ENCODE results near the gene SASS6.

Gene SASS6

DNA sequence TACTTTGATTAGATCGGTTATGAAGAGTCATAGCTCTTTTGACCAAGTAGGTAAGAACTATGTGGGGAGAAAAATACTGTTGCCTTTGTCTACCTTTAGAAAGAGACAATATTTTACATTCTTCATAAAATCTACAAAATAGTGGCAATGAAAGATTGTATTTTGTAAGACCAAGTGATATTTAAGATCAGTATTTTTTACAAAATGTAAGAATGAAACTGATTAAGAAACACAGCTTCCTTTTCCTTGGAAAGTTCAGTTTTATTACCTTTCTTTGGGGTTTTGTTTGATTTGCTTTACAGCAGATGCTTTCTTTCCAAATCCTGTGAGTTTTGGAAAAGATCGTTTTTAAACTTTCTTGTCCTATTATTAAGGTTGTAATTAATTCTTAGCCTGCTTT lies 93.1 kb downstream of the SASS6 start:
- no peak for DNase-seq

DNA sequence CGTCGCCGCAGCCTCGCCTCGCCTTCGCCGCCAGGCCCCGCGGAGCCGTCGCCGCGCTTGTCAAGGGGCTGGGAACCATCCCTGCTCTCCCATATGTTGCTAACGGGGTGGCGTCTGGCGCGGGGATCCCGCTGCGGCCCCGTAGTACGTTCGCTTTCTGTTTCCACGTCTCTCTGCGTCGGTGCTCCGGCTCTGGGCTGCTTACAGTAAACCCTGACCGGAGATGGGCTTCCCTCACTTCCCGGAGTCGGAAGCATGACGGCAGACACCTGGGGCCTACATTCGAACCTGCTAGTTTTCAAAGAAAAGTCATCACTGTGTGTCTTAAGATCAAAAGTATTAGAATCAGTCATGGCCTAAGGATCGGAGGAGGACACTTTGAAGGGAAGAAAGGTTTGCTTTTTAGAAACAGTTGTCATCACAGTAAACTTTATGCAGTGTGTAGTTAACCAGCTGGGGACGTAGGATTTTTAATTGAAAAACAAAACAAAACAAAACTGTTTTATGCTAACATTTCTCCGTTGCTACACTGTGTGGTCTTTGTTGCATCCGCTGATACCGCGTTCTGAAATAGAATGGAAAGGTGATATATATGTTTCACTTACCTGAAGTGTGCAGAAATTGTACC lies 94.0 kb downstream of the SASS6 start:
- peak; percentile 84 for DNase-seq

DNA sequence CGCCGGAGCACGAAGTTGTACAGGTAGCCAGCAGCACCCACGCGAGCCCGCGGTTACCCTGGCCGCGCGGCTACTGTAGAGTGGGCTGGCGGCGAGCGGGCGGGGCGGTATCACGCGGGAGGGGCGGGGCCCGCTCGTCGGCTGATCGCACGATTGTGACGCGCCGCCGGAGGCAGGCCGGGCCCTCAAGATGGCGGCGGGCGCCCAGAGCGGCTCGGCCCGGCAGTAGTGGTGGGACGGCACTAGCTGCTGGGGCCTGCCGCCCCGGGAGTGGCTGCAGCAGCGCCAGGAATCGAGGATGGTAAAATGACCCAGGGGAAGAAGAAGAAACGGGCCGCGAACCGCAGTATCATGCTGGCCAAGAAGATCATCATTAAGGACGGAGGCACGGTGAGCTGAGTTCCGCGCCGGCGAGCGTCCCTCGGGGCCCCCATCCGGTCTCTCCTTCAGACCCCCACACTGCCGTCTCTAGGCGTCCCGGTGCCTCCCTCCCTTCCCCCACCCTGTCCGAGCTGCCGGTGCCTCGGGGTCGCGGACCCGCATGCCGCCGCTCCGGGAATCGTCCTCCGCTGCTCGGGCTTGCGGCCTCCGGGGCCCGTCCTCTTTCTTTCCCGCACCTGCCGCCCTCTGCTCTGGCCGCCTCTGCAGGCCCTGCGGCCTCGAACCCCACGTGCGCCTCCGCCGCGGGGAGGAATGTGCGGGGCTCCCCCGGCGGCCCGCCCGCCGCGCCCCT lies 94.6 kb downstream of the SASS6 start:
- DNase-seq, result peak; percentile 90

DNA sequence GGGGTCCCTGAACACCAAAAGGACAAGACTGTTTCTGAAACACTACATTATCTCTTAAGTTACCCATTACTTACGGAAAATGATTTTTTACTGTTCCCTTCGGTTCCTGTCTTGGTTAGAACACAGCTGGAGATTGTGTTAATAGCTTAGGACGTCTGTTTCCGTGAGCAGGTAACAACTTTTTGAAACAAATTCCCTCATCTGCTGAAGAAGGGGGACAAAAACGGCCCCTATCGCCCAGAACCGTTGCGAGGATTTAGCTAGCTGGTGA lies 95.1 kb downstream of the SASS6 start:
- DNase-seq, result no peak

DNA sequence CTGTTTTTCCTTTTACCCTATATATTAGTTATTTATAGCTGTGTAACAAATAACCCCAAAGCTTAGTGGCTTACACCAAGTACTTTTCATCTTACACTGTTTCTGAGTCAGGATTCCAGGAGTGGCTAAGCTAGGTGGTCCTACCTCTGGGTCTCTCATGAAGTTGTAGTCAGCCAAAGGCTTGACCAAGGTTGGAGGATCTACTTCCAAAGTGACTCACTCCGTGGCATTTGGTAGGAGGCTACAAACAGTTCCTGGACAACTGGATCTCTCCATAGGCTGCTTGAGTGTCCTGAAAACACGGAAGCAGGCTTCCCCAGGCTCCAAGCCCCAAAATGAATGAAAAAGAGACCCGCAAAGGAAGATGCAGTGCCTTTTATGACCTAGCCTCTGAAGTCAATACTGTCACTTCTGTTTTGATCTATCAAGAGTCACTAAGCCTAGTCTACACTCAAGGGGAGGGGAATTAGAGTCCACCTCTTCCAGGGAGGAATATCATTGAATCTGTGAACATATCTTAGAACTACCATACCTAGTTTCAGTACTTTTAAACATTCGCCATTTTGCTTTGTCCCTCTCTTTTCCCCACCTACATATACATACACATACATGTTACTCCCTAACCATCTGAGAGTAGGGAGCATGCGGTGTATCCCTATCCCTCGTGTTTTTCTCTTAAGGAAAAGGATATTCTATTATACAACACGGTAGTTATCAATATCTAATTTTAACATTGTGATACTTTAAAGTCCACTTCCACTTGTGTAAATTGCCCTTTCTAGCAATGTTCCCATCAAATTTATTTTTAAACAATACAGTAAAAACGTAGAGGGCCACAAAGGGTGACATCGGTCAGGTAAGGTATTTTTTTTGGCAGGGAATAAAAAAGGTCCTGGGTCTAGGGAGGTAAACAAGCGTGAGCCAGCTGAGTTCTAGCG lies 95.7 kb downstream of the SASS6 start:
- DNase-seq, result no peak

DNA sequence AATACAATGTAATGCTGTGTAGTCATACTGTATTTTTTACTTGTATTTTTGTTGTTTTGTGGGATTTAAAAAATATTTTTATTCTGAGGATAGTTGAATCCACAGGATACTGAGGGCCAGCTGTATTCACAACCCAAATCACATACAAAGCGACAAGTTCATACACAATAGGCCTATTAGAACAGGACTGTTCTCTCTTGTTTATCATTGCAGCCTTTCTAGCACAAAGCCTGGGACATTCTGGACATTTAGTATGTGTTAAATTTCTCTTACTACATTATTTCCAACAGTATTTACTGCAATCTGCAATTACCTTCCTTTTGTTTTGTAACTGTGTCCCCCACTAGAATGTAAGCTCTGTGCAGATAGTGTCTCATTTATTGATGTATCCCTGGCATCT lies 97.5 kb downstream of the SASS6 start:
- DNase-seq, result no peak

DNA sequence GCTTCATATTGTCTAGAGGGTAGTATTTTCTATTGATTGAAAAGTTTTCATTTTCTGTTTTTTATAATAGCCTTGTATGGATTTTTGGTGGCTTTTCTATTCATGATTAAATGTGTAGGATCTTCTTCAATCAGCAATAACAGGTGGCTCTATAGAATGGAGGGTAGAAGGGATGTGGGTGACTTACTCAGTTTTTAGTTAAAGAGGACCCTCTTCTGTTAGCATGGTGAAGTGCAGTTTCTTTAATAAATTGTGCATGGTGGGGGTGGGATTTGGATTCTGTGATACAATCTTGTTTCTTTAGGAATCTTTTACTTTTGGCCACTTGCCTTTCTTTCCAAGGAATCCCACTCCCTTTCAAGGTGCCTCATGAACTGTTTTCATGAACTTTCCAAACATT lies 98.3 kb downstream of the SASS6 start:
- no peak for DNase-seq
